RPMI8226 (cell line): ENCODE results near the gene IKZF5.

Experiments used
- DNase-seq: peaks from one replicate; pipeline ENCODE4 v3.0.0-alpha.2; 2015

Gene IKZF5

GRCh38 chr10:122980209-122981065 lies 28.2 kb downstream of the IKZF5 start, which contains the start of gene PSTK:
Gene PSTK (plus strand): TSS chr10:122980401. CDS start chr10:122980480, 79 bp downstream.
- peak; percentile 89 for DNase-seq

GRCh38 chr10:122974543-122975064 lies 34.0 kb downstream of the IKZF5 start:
- no peak for DNase-seq

- DNase-seq = peak; percentile 39
Observed at GRCh38 chr10:122974023-122974422, 34.6 kb downstream of the IKZF5 start.

GRCh38 chr10:122968698-122969097 lies 39.9 kb downstream of the IKZF5 start:
- no peak for DNase-seq

GRCh38 chr10:122966879-122967278 lies 41.7 kb downstream of the IKZF5 start:
- no peak for DNase-seq

GRCh38 chr10:122962405-122962804 lies 46.2 kb downstream of the IKZF5 start:
- no peak for DNase-seq

GRCh38 chr10:122957474-122957873 lies 51.1 kb downstream of the IKZF5 start:
- no peak for DNase-seq

- no peak for DNase-seq
Observed at GRCh38 chr10:122955892-122956291, 52.7 kb downstream of the IKZF5 start.

- no peak for DNase-seq
Observed at GRCh38 chr10:122954731-122955050, 53.9 kb downstream of the IKZF5 start.

- DNase-seq = peak; percentile 96
Observed at GRCh38 chr10:122953902-122954730, 54.5 kb downstream of the IKZF5 start, which contains the start of gene C10orf88. Gene C10orf88 (minus strand): TSS chr10:122954227. CDS start chr10:122954178, 49 bp downstream.

- DNase-seq = no peak
Observed at GRCh38 chr10:122949296-122949695, 59.3 kb downstream of the IKZF5 start.
